Mesenchymal stem cell (in vitro differentiated cells and primary cell): Measurements from ENCODE around the gene PXMP2.

ENCODE experiments used
- DNase-seq: peaks from one replicate; pipeline ENCODE4 v3.0.0-alpha.2; 2013
- H2AFZ ChIP-seq: one replicate; pipeline ENCODE4 v1.6.1; 2013; ENCODE audit warnings: low read depth, mild to moderate bottlenecking, control low read depth, inconsistent platforms, low read length, moderate library complexity
- H2AK5ac ChIP-seq: 2 replicates; pipeline ENCODE4 v1.6.1; 2013; ENCODE audit warnings: low read length, moderate library complexity, mild to moderate bottlenecking, inconsistent platforms; ENCODE audit not compliant: severe bottlenecking
- H2BK120ac ChIP-seq: one replicate; pipeline ENCODE4 v1.6.1; 2013; ENCODE audit warnings: low read depth, mild to moderate bottlenecking, inconsistent platforms, low read length, moderate library complexity
- H2BK12ac ChIP-seq, 2 experiments: one replicate each; pipeline ENCODE4 v1.6.1; 2013; ENCODE audit warnings: inconsistent platforms in 2 of 2, low read length in 2 of 2, mild to moderate bottlenecking in 2 of 2, moderate library complexity in 2 of 2, control low read depth in 1 of 2
- H2BK15ac ChIP-seq: one replicate; pipeline ENCODE4 v1.6.1; 2013; ENCODE audit warnings: mild to moderate bottlenecking, low read depth, inconsistent platforms; ENCODE audit not compliant: poor library complexity, severe bottlenecking
- H2BK5ac ChIP-seq: 2 replicates; pipeline ENCODE4 v1.6.1; 2013; ENCODE audit warnings: low read depth, mild to moderate bottlenecking, low read length, control low read depth, inconsistent platforms; ENCODE audit not compliant: poor library complexity, severe bottlenecking
- H3K14ac ChIP-seq, 2 experiments: one replicate each; pipeline ENCODE4 v1.6.1; 2013; ENCODE audit warnings: inconsistent platforms in 2 of 2, low read length in 2 of 2, control low read depth in 1 of 2, mild to moderate bottlenecking in 1 of 2, moderate library complexity in 1 of 2
- H3K18ac ChIP-seq, 2 experiments: one replicate each; pipeline ENCODE4 v1.6.1; 2013; ENCODE audit warnings: inconsistent platforms in 2 of 2, low read length in 2 of 2, control low read depth in 1 of 2, low read depth in 1 of 2, mild to moderate bottlenecking in 1 of 2
- H3K23ac ChIP-seq, 2 experiments: one replicate each; pipeline ENCODE4 v1.6.1; 2013; ENCODE audit warnings: inconsistent platforms in 2 of 2, low read length in 2 of 2, mild to moderate bottlenecking in 2 of 2, moderate library complexity in 2 of 2, control low read depth in 1 of 2
- H3K27ac ChIP-seq: 2 replicates; pipeline ENCODE4 v1.5.1; 2013; ENCODE audit warnings: mild to moderate bottlenecking, moderate library complexity, low read length, control low read depth, inconsistent platforms; ENCODE audit not compliant: poor library complexity, severe bottlenecking
- H3K27me3 ChIP-seq, 2 experiments: 2 replicates each; pipeline versions ENCODE4 v1.6.1 to v1.7.0; 2013; ENCODE audit warnings: low read length in 2 of 2, mild to moderate bottlenecking in 2 of 2, moderate library complexity in 2 of 2, control low read depth in 1 of 2, inconsistent platforms in 1 of 2; ENCODE audit not compliant: control insufficient read depth in 1 of 2, insufficient read depth in 1 of 2
- H3K36me3 ChIP-seq, 2 experiments: 2 replicates each; pipeline versions ENCODE4 v1.6.1 to v1.7.0; 2013; ENCODE audit warnings: low read length in 2 of 2, control low read depth in 1 of 2, inconsistent platforms in 1 of 2, low read depth in 1 of 2, mild to moderate bottlenecking in 1 of 2; ENCODE audit not compliant: insufficient read depth in 2 of 2, control insufficient read depth in 1 of 2
- H3K4ac ChIP-seq, 2 experiments: one replicate each; pipeline ENCODE4 v1.6.1; 2013; ENCODE audit warnings: inconsistent platforms in 2 of 2, low read length in 2 of 2, mild to moderate bottlenecking in 2 of 2, moderate library complexity in 2 of 2, control low read depth in 1 of 2, low read depth in 1 of 2
- H3K4me1 ChIP-seq: 2 replicates; pipeline ENCODE4 v1.6.1; 2013; ENCODE audit warnings: low read depth, low read length, control low read depth; ENCODE audit not compliant: control insufficient read depth, insufficient read depth
- H3K4me2 ChIP-seq: 2 replicates; pipeline ENCODE4 v1.6.1; 2013; ENCODE audit warnings: low read length, mild to moderate bottlenecking, inconsistent platforms; ENCODE audit not compliant: poor library complexity, severe bottlenecking
- H3K4me3 ChIP-seq, 2 experiments: 2 replicates each; pipeline versions ENCODE4 v1.5.1 to v1.7.0; 2013; ENCODE audit warnings: low read length in 2 of 2, mild to moderate bottlenecking in 2 of 2, control low read depth in 1 of 2, low read depth in 1 of 2; ENCODE audit not compliant: insufficient read depth in 1 of 2
- H3K79me1 ChIP-seq: replicated peaks from 2 replicates; pipeline ENCODE4 v1.6.1; 2013; ENCODE audit warnings: mild to moderate bottlenecking, control low read depth, low read length, inconsistent platforms; ENCODE audit not compliant: poor library complexity, severe bottlenecking
- H3K9ac ChIP-seq: 2 replicates; pipeline ENCODE4 v1.7.0; 2013; ENCODE audit warnings: mild to moderate bottlenecking, low read length, moderate library complexity
- H3K9me3 ChIP-seq: 2 replicates; pipeline ENCODE4 v1.7.0; 2013; ENCODE audit warnings: mild to moderate bottlenecking, low read length; ENCODE audit not compliant: control insufficient read depth
- H4K8ac ChIP-seq: one replicate; pipeline ENCODE4 v1.6.1; 2013; ENCODE audit warnings: inconsistent platforms, mild to moderate bottlenecking, low read length, moderate library complexity
- H4K91ac ChIP-seq: one replicate; pipeline ENCODE4 v1.6.1; 2013; ENCODE audit warnings: mild to moderate bottlenecking, low read length, inconsistent platforms
- WGBS: methylation state at CpG from one replicate; pipeline ENCODE4 v1.1.7; 2013; ENCODE audit warnings: mixed read lengths; 5-methylcytosine and 5-hydroxymethylcytosine counted together

PXMP2 gene

DNA sequence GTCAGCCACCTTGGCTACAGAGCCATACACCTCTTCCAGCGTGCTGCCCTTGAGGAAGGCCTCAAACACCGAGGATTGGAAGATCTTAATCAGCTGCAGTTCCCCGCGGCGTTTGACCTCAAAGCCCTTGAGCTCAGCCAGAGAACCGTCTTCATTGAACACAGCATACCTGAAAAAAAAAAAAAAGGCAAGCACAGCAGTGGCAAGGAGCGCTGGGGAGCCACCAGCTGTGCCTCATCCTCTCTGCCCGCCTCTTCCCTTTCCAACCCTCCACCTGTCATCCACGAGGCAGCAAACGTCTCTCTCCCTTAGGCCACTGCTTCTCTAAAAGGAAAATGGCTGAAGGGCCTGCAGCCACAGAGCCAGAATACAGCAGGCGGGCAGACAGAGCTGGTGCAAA is 26.4 kb upstream of the PXMP2 start:
- no peaks in the 10 kb centered on the region for H3K9me3 ChIP-seq
- no peak overlapping the region for H3K4ac ChIP-seq
- no peak overlapping the region for H2BK12ac ChIP-seq
- no peak overlapping the region for H3K27ac ChIP-seq
- H2BK15ac ChIP-seq, result no peak overlapping the region
- H3K4me2 ChIP-seq, result no peak overlapping the region
- H4K91ac ChIP-seq, result no peak overlapping the region
- H3K18ac ChIP-seq, result no peak overlapping the region
- WGBS, result 95% methylated on average over 11 of the region's 11 CpGs
- H2AFZ ChIP-seq, result no peak overlapping the region
- H3K23ac ChIP-seq, result no peak overlapping the region
- H2AK5ac ChIP-seq, result no peak overlapping the region
- H3K4me1 ChIP-seq, result no peaks in the 10 kb centered on the region
- DNase-seq, result no peak
- H2BK120ac ChIP-seq, result no peak overlapping the region
- H4K8ac ChIP-seq, result no peak overlapping the region
- no peak overlapping the region for H3K9ac ChIP-seq
- no peak overlapping the region for H2BK5ac ChIP-seq
- H3K4me3 ChIP-seq, result no peak overlapping the region
- no peaks in the 10 kb centered on the region for H3K27me3 ChIP-seq
- no peaks in the 10 kb centered on the region for H3K79me1 ChIP-seq
- peaks cover 69 to 89% of the 10 kb centered on the region in 2 experiments for H3K36me3 ChIP-seq
- no peak overlapping the region for H3K14ac ChIP-seq

DNA sequence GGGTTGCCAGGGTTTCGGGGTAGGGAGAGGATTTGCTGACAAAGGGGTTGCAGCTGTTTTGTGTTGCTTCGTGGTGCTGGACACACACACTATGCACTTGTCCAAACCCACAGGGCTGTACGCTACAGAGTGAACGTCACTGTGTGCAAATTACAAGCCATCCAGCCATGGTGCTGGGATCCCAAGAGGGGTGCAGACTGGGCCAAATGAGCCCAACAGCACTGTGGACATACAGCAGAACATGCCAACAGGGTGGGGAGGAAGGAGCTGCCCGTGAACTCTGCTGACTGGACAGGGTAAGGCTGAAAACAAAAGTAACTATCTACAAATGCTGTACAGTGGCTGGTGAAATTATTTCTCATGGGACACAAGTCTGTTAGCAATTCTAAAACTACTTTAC is 25.4 kb upstream of the PXMP2 start:
- no peak overlapping the region for H3K4ac ChIP-seq
- no peak overlapping the region for H2BK5ac ChIP-seq
- DNase-seq, result no peak
- H3K9ac ChIP-seq, result no peak overlapping the region
- H3K79me1 ChIP-seq, result no peaks in the 10 kb centered on the region
- peaks cover 77 to 92% of the 10 kb centered on the region in 2 experiments for H3K36me3 ChIP-seq
- no peaks in the 10 kb centered on the region for H3K9me3 ChIP-seq
- no peak overlapping the region for H3K27ac ChIP-seq
- H2BK15ac ChIP-seq, result no peak overlapping the region
- H3K4me1 ChIP-seq, result no peaks in the 10 kb centered on the region
- no peak overlapping the region for H2BK120ac ChIP-seq
- no peak overlapping the region for H3K18ac ChIP-seq
- H3K27me3 ChIP-seq, result no peaks in the 10 kb centered on the region
- H3K4me2 ChIP-seq, result no peak overlapping the region
- no peak overlapping the region for H4K8ac ChIP-seq
- no peak overlapping the region for H3K23ac ChIP-seq
- 99% methylated on average over 5 of the region's 5 CpGs for WGBS
- no peak overlapping the region for H4K91ac ChIP-seq
- H2BK12ac ChIP-seq, result no peak overlapping the region
- no peak overlapping the region for H2AFZ ChIP-seq
- H3K14ac ChIP-seq, result no peak overlapping the region
- no peak overlapping the region for H3K4me3 ChIP-seq
- H2AK5ac ChIP-seq, result no peak overlapping the region

DNA sequence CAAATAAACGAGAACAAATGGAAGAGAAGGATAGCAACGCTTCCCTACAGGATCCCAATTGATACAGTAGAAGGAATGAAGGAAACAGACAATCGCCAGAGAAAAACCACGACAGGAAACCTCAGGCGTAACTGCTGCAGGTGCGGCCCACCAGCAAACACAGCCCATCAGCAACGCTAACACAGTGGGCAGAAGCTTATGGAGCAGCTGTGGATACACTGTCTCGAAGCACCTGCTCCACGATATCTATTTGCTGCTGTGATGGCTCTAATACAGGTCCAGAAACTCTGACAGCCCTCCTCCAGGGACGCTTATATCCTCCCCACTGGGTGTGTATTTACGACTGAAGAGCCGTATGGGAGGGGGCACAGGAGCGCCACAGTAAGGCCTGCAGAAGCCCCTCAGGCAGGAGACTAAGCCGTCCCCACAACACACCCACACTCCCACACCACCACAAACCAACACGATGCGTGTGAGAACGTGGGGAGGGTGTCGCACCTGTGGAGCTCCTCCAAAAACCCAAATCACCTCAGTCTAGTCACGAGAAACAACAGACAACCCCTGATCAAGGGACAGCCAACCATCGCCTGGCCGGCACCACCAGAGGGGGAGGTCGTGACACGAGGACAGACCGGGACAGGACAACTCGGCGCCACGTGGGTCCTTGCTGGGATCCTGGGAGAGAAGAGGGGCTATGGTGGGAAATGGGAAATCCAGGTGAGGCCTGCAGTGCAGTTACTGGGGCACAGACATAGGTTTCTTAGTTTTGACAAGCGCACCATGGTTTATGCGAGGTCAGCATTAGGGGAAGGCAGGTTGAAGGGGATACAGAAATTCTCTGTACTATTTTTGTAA is 24.3 kb upstream of the PXMP2 start:
- no peaks in the 10 kb centered on the region for H3K27me3 ChIP-seq
- no peak overlapping the region for H3K14ac ChIP-seq
- no peak overlapping the region for H2BK12ac ChIP-seq
- no peak overlapping the region for H4K8ac ChIP-seq
- H3K23ac ChIP-seq, result no peak overlapping the region
- no peak overlapping the region for H3K4ac ChIP-seq
- no peak overlapping the region for H2AFZ ChIP-seq
- H3K18ac ChIP-seq, result no peak overlapping the region
- H2BK15ac ChIP-seq, result no peak overlapping the region
- H3K4me2 ChIP-seq, result no peak overlapping the region
- no peak overlapping the region for H3K27ac ChIP-seq
- 97% methylated on average over 26 of the region's 29 CpGs for WGBS
- H3K36me3 ChIP-seq, result peaks cover 77 to 90% of the 10 kb centered on the region in 2 experiments
- no peaks in the 10 kb centered on the region for H3K4me1 ChIP-seq
- no peaks in the 10 kb centered on the region for H3K79me1 ChIP-seq
- DNase-seq, result no peak
- H2BK5ac ChIP-seq, result no peak overlapping the region
- no peak overlapping the region for H3K4me3 ChIP-seq
- no peak overlapping the region for H4K91ac ChIP-seq
- H2BK120ac ChIP-seq, result no peak overlapping the region
- no peaks in the 10 kb centered on the region for H3K9me3 ChIP-seq
- no peak overlapping the region for H2AK5ac ChIP-seq
- no peak overlapping the region for H3K9ac ChIP-seq

DNA sequence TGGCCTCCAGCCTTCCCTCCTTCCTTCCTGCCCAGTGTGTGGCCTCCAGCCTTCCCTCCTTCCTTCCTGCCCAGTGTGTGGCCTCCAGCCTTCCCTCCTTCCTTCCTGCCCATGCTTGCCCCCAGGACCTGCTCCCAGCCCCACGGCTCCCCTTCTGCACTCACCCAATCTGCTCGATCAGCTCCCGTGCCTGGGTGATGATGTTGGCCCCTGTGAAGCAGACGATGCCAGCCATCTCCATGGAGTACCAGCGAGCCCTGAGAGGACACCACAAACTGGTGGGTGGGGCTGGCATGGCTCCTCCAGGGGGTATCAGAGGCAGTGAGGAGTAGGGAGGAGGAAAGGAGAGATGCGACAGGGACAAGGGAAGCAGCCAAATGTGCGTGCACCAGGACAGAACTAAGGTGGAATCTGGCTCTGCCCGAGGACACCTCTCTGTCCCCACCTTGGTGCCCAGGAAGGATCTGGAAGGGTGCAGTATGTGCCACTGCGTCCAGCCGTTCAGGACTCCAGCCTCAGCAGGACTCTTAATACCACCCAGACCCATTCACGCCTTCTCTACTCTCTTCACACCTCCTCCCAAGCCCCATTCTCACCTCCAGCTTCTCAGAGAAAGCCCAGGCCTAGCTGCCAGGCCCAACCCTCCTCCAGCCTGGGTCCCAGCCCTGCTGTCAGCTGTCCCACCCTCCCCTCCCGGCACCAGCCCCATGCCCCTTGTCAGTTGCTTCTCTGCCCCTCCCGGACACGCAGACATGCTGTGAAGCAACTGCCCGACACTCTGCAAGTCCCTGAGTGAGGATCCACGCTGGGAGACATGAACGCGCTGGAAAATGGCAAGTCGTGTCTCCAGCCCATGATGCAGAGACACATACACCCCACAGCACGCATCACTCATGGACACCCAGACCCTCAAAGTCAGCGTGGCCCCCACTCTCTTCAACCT is 22.9 kb upstream of the PXMP2 start:
- Histone ChIP-seq H3K4ac (no peak overlapping the region), H3K18ac (no peak overlapping the region), H3K27me3 (no peaks in the 10 kb centered on the region), H2BK5ac (no peak overlapping the region), H3K27ac (no peak overlapping the region), H2AFZ (no peak overlapping the region), H3K9me3 (no peaks in the 10 kb centered on the region), H4K91ac (no peak overlapping the region), H3K14ac (no peak overlapping the region), H3K9ac (no peak overlapping the region), H4K8ac (no peak overlapping the region), H3K36me3 (peaks cover 76 to 87% of the 10 kb centered on the region in 2 experiments), H3K4me2 (no peak overlapping the region), H2AK5ac (no peak overlapping the region), H3K79me1 (no peaks in the 10 kb centered on the region), H3K4me1 (peaks cover under 1% of the 10 kb centered on the region), H2BK15ac (no peak overlapping the region), H2BK120ac (no peak overlapping the region), H2BK12ac (no peak overlapping the region), H3K23ac (no peak overlapping the region), H3K4me3 (no peak overlapping the region)
- DNase-seq, result no peak
- 95% methylated on average over 21 of the region's 21 CpGs for WGBS
